Peyer's patch (tissue), 4 donors: ENCODE results near the gene CDC14B. TPM values are rescaled to one million over a fixed set of nuclear protein-coding genes. Genes with fewer than 3 reads are reported as not detected.
"Not testable (repeated sequence)": the region's sequence is repeated elsewhere in the genome, so short reads cannot be mapped to it uniquely, and the experiment has no call there.

ENCODE experiments used
- DNase-seq, 3 donors: peaks; one replicate each; pipeline ENCODE4 v3.0.0-alpha.2; 2017 to 2019
- H3K27ac ChIP-seq, 4 donors: fragments of 200-600 bp; sonication (generic); one replicate each; pipeline ENCODE4 v1.5.1; 2016 to 2019
- H3K27me3 ChIP-seq, 2 donors: fragments of 200-600 bp; sonication (generic); one replicate each; pipeline ENCODE4 v1.5.1; 2019
- H3K36me3 ChIP-seq, 3 donors: fragments of 200-600 bp; sonication (generic); one replicate each; pipeline ENCODE4 v1.5.1; 2016 to 2019
- H3K4me1 ChIP-seq, 4 donors: fragments of 200-600 bp; sonication (generic); one replicate each; pipeline ENCODE4 v1.5.1; 2016 to 2019
- H3K4me3 ChIP-seq, 4 donors: fragments of 200-600 bp; sonication (generic); 1 replicate in 3 of 4; 2 replicates in 1 of 4; pipeline ENCODE4 v1.5.1; 2016 to 2019; ENCODE audit warnings: mild to moderate bottlenecking in 1 of 4
- H3K9me3 ChIP-seq, 4 donors: fragments of 200-600 bp; sonication (generic); one replicate each; pipeline ENCODE4 v1.5.1; 2016 to 2019; ENCODE audit warnings: mild to moderate bottlenecking in 1 of 4
- CTCF ChIP-seq, 6 experiments: fragments of 450-650 bp in 4 of 6; fragments of 200-600 bp in 2 of 6; sonication (generic) in 1 of 6; IDR thresholded peaks; one replicate each; pipeline ENCODE4 v1.5.1; 2017 to 2019; ENCODE audit warnings: antibody characterized with exemption in 6 of 6, mild to moderate bottlenecking in 3 of 6, moderate library complexity in 1 of 6
- POLR2A ChIP-seq, 2 donors: fragments of 450-650 bp; IDR thresholded peaks; one replicate each; pipeline ENCODE4 v1.5.1; 2017; ENCODE audit warnings: antibody characterized with exemption in 2 of 2, mild to moderate bottlenecking in 2 of 2, moderate library complexity in 2 of 2
- total RNA-seq, 4 donors: library from RNA; depleted of rRNA; stranded (reverse); fragments of >200 nt; gene quantifications; one replicate each; pipeline ENCODE4 v1.1.0, GENCODE V29; 2016

The CDC14B gene
- 10 to 100 TPM; 23.9 to 36.6 (median 35.7) TPM for total RNA-seq

GRCh38 chr9:96619491-96620180, at the start of gene CDC14B:
Gene CDC14B (minus strand): TSS chr9:96619843. CDS start chr9:96619378, 465 bp downstream.
- peak in 3 of 6 experiments; percentile 21 to 49 (median 34) for TF ChIP-seq CTCF (IDR thresholded peaks at IDR 0.05)
- TF ChIP-seq POLR2A (IDR thresholded peaks at IDR 0.05), result peak in 1 of 2 donors; percentile 10
- Histone ChIP-seq H3K27ac (peak within 1 kb of the TSS; percentile 52 to 90 (median 67)), H3K36me3 (no peaks in the 10 kb centered on the region), H3K4me1 (peaks cover 0 to 8% (median 0%) of the 10 kb centered on the region in 4 donors), H3K9me3 (no peaks in the 10 kb centered on the region), H3K4me3 (peak within 1 kb of the TSS; percentile 51 to 91 (median 70)), H3K27me3 (no peaks in the 10 kb centered on the region)
- DNase-seq, result peak; percentile 61 to 95 (median 93)

GRCh38 chr9:96668868-96669534, 49.4 kb upstream of the CDC14B start:
- Histone ChIP-seq H3K4me1 (no peaks in the 10 kb centered on the region), H3K27me3 (no peaks in the 10 kb centered on the region), H3K4me3 (no peak overlapping the region), H3K27ac (no peak overlapping the region), H3K9me3 (no peaks in the 10 kb centered on the region), H3K36me3 (no peaks in the 10 kb centered on the region)
- DNase-seq, result no peak
- TF ChIP-seq CTCF (IDR thresholded peaks at IDR 0.05) (no peak), POLR2A (IDR thresholded peaks at IDR 0.05) (no peak)

GRCh38 chr9:96667363-96667728, 47.7 kb upstream of the CDC14B start:
- no peak overlapping the region for H3K27ac ChIP-seq
- no peak overlapping the region for H3K4me3 ChIP-seq
- no peak for TF ChIP-seq POLR2A (IDR thresholded peaks at IDR 0.05)
- TF ChIP-seq CTCF (IDR thresholded peaks at IDR 0.05), result no peak
- H3K36me3 ChIP-seq, result no peaks in the 10 kb centered on the region
- no peaks in the 10 kb centered on the region for H3K27me3 ChIP-seq
- no peaks in the 10 kb centered on the region for H3K4me1 ChIP-seq
- no peak for DNase-seq
- H3K9me3 ChIP-seq, result no peaks in the 10 kb centered on the region

- TF ChIP-seq CTCF (IDR thresholded peaks at IDR 0.05), result peak; percentile 38 to 85 (median 78)
- not testable (repeated sequence) for H3K4me3 ChIP-seq, H3K27me3 ChIP-seq, H3K36me3 ChIP-seq, DNase-seq, H3K4me1 ChIP-seq, H3K9me3 ChIP-seq, H3K27ac ChIP-seq
Observed at GRCh38 chr9:96666653-96667362, 47.2 kb upstream of the CDC14B start.

- no peaks in the 10 kb centered on the region for H3K36me3 ChIP-seq
- H3K9me3 ChIP-seq, result no peaks in the 10 kb centered on the region
- TF ChIP-seq POLR2A (IDR thresholded peaks at IDR 0.05) (no peak), CTCF (IDR thresholded peaks at IDR 0.05) (no peak)
- no peak for DNase-seq
- no peak overlapping the region for H3K27ac ChIP-seq
- H3K27me3 ChIP-seq, result no peaks in the 10 kb centered on the region
- no peak overlapping the region for H3K4me3 ChIP-seq
- H3K4me1 ChIP-seq, result no peaks in the 10 kb centered on the region
Observed at GRCh38 chr9:96665789-96666188, 46.1 kb upstream of the CDC14B start.
